ENCODE data around the gene MDGA2. TPM values are rescaled to one million over a fixed set of nuclear protein-coding genes. Genes with fewer than 3 reads are reported as not detected.
"Not testable (repeated sequence)": the region's sequence is repeated elsewhere in the genome, so short reads cannot be mapped to it uniquely, and the experiment has no call there.

The MDGA2 gene
- polyA plus RNA-seq, 3 donors from 2014 or later: not detected

- not testable (repeated sequence) for H3K27ac Mint-ChIP-seq; H3K36me3 Mint-ChIP-seq; H3K4me3 Mint-ChIP-seq; DNase-seq; H3K27me3 Mint-ChIP-seq (ENCODE audit: low read depth in 3 of 3); H3K4me1 Mint-ChIP-seq
- peaks cover 7 to 53% (median 19%) of the 10 kb centered on the region in 6 donors for H3K9me3 Mint-ChIP-seq
Observed at GRCh38 chr14:46915539-46915938, 759.9 kb downstream of the MDGA2 start.

GRCh38 chr14:46902837-46903236, 772.6 kb downstream of the MDGA2 start:
- DNase-seq: no peak
- Mint-ChIP-seq H3K9me3 (peaks cover 4 to 21% (median 12%) of the 10 kb centered on the region in 6 donors), H3K27me3 (ENCODE audit: low read depth in 3 of 3) (no peaks in the 10 kb centered on the region), H3K4me1 (no peaks in the 10 kb centered on the region), H3K27ac (no peak overlapping the region), H3K36me3 (no peaks in the 10 kb centered on the region), H3K4me3 (no peak overlapping the region)

- H3K4me1 Mint-ChIP-seq: no peaks in the 10 kb centered on the region
- no peaks in the 10 kb centered on the region for H3K27me3 Mint-ChIP-seq (ENCODE audit: low read depth in 3 of 3)
- H3K27ac Mint-ChIP-seq: no peak overlapping the region
- no peak overlapping the region for H3K4me3 Mint-ChIP-seq
- peaks cover 3 to 40% (median 17%) of the 10 kb centered on the region in 6 donors for H3K9me3 Mint-ChIP-seq
- no peaks in the 10 kb centered on the region for H3K36me3 Mint-ChIP-seq
- no peak for DNase-seq
Observed at GRCh38 chr14:46894476-46894875, 780.9 kb downstream of the MDGA2 start.

GRCh38 chr14:46887144-46887543, 788.3 kb downstream of the MDGA2 start:
- H3K27ac Mint-ChIP-seq: no peak overlapping the region
- no peak overlapping the region for H3K4me3 Mint-ChIP-seq

GRCh38 chr14:46885566-46885965, 789.8 kb downstream of the MDGA2 start:
- H3K9me3 Mint-ChIP-seq: peaks cover 5 to 58% (median 11%) of the 10 kb centered on the region in 6 donors
- H3K27ac Mint-ChIP-seq: no peak overlapping the region
- H3K27me3 Mint-ChIP-seq (ENCODE audit: low read depth in 3 of 3): no peaks in the 10 kb centered on the region
- no peaks in the 10 kb centered on the region for H3K4me1 Mint-ChIP-seq
- no peak for DNase-seq
- H3K4me3 Mint-ChIP-seq: no peak overlapping the region
- H3K36me3 Mint-ChIP-seq: no peaks in the 10 kb centered on the region

More at GRCh38 chr14:46887144-46887543, 788.3 kb downstream of the MDGA2 start:
- no peaks in the 10 kb centered on the region for H3K36me3 Mint-ChIP-seq
- H3K9me3 Mint-ChIP-seq: peaks cover 2 to 50% (median 11%) of the 10 kb centered on the region in 6 donors
- no peaks in the 10 kb centered on the region for H3K27me3 Mint-ChIP-seq (ENCODE audit: low read depth in 3 of 3)
- no peak for DNase-seq
- H3K4me1 Mint-ChIP-seq: no peaks in the 10 kb centered on the region

- Mint-ChIP-seq H3K4me3 (no peak overlapping the region), H3K36me3 (peaks cover 0 to 4% (median 0%) of the 10 kb centered on the region in 3 donors), H3K4me1 (no peaks in the 10 kb centered on the region)
Observed at GRCh38 chr14:46861753-46862152, 813.7 kb downstream of the MDGA2 start.

GRCh38 chr14:46840944-46841720, 834.3 kb downstream of the MDGA2 start:
- no peak for DNase-seq
- no peaks in the 10 kb centered on the region for H3K4me1 Mint-ChIP-seq
- H3K4me3 Mint-ChIP-seq: no peak overlapping the region

More at GRCh38 chr14:46861753-46862152, 813.7 kb downstream of the MDGA2 start:
- DNase-seq: no peak
- H3K9me3 Mint-ChIP-seq: peaks cover 9 to 36% (median 19%) of the 10 kb centered on the region in 6 donors
- no peaks in the 10 kb centered on the region for H3K27me3 Mint-ChIP-seq (ENCODE audit: low read depth in 3 of 3)
- no peak overlapping the region for H3K27ac Mint-ChIP-seq

GRCh38 chr14:46820291-46820690, 855.1 kb downstream of the MDGA2 start:
- H3K27me3 Mint-ChIP-seq (ENCODE audit: low read depth in 3 of 3): no peaks in the 10 kb centered on the region
- no peak for DNase-seq

More at GRCh38 chr14:46840944-46841720, 834.3 kb downstream of the MDGA2 start:
- Mint-ChIP-seq H3K27ac (no peak overlapping the region), H3K36me3 (no peaks in the 10 kb centered on the region), H3K27me3 (ENCODE audit: low read depth in 3 of 3) (no peaks in the 10 kb centered on the region), H3K9me3 (peaks cover 5 to 37% (median 19%) of the 10 kb centered on the region in 6 donors)

GRCh38 chr14:46819117-46819516, 856.3 kb downstream of the MDGA2 start:
- Mint-ChIP-seq H3K36me3 (no peaks in the 10 kb centered on the region), H3K27ac (no peak overlapping the region), H3K4me3 (no peak overlapping the region), H3K9me3 (peaks cover 8 to 53% (median 24%) of the 10 kb centered on the region in 6 donors), H3K4me1 (no peaks in the 10 kb centered on the region), H3K27me3 (ENCODE audit: low read depth in 3 of 3) (no peaks in the 10 kb centered on the region)
- no peak for DNase-seq

More at GRCh38 chr14:46820291-46820690, 855.1 kb downstream of the MDGA2 start:
- Mint-ChIP-seq H3K4me1 (no peaks in the 10 kb centered on the region), H3K27ac (no peak overlapping the region), H3K4me3 (no peak overlapping the region), H3K36me3 (no peaks in the 10 kb centered on the region), H3K9me3 (peaks cover 6 to 53% (median 18%) of the 10 kb centered on the region in 6 donors)

- no peaks in the 10 kb centered on the region for H3K27me3 Mint-ChIP-seq (ENCODE audit: low read depth in 3 of 3)
- H3K27ac Mint-ChIP-seq: no peak overlapping the region
- no peak overlapping the region for H3K4me3 Mint-ChIP-seq
- no peaks in the 10 kb centered on the region for H3K36me3 Mint-ChIP-seq
- peaks cover 8 to 59% (median 28%) of the 10 kb centered on the region in 6 donors for H3K9me3 Mint-ChIP-seq
- H3K4me1 Mint-ChIP-seq: no peaks in the 10 kb centered on the region
- no peak for DNase-seq
Observed at GRCh38 chr14:46818147-46818546, 857.3 kb downstream of the MDGA2 start.

GRCh38 chr14:46793144-46793543, 882.3 kb downstream of the MDGA2 start:
- H3K27ac Mint-ChIP-seq: no peak overlapping the region
- no peaks in the 10 kb centered on the region for H3K4me1 Mint-ChIP-seq
- DNase-seq: no peak
- no peaks in the 10 kb centered on the region for H3K36me3 Mint-ChIP-seq
- H3K27me3 Mint-ChIP-seq (ENCODE audit: low read depth in 3 of 3): peaks cover 0 to 3% (median 0%) of the 10 kb centered on the region in 3 donors
- no peak overlapping the region for H3K4me3 Mint-ChIP-seq
- H3K9me3 Mint-ChIP-seq: peaks cover 25 to 46% (median 31%) of the 10 kb centered on the region in 6 donors

Data from immature natural killer cell (primary cell).